Liver (tissue), 9 donors: ENCODE results near the gene ASIC2. TPM values are rescaled to one million over a fixed set of nuclear protein-coding genes. Genes with fewer than 3 reads are reported as not detected.

Experiments
- DNase-seq: peaks from one replicate; pipeline ENCODE4 v3.0.0-alpha.2; 2017; ENCODE audit warnings: low spot score
- H3K27ac ChIP-seq, 2 donors: one replicate each; pipeline ENCODE4 v1.7.0; 2013; ENCODE audit warnings: inconsistent platforms in 2 of 2, low read length in 2 of 2, control low read depth in 1 of 2, low read depth in 1 of 2, mild to moderate bottlenecking in 1 of 2
- H3K27me3 ChIP-seq, 4 donors: one replicate each; pipeline versions ENCODE4 v1.6.1 to v1.7.0; 2013; ENCODE audit warnings: low read length in 3 of 4, inconsistent platforms in 1 of 4, mild to moderate bottlenecking in 1 of 4, moderate library complexity in 1 of 4; ENCODE audit not compliant: control insufficient read depth in 4 of 4, insufficient read depth in 4 of 4
- H3K36me3 ChIP-seq, 4 donors: one replicate each; pipeline versions ENCODE4 v1.6.1 to v1.7.0; 2013; ENCODE audit warnings: low read length in 3 of 4, mild to moderate bottlenecking in 3 of 4, low read depth in 1 of 4, moderate library complexity in 1 of 4; ENCODE audit not compliant: control insufficient read depth in 4 of 4, insufficient read depth in 3 of 4
- H3K4me1 ChIP-seq, 4 donors: one replicate each; pipeline versions ENCODE4 v1.6.1 to v1.7.0; 2013; ENCODE audit warnings: low read length in 3 of 4, mild to moderate bottlenecking in 3 of 4, moderate library complexity in 1 of 4; ENCODE audit not compliant: control insufficient read depth in 4 of 4, insufficient read depth in 4 of 4
- H3K4me3 ChIP-seq, 3 donors: one replicate each; pipeline versions ENCODE4 v1.6.1 to v1.7.0; 2013; ENCODE audit warnings: low read length in 3 of 3, control low read depth in 1 of 3, low read depth in 1 of 3, mild to moderate bottlenecking in 1 of 3
- H3K9ac ChIP-seq, 2 donors: one replicate each; pipeline ENCODE4 v1.7.0; 2013; ENCODE audit warnings: low read length in 2 of 2, mild to moderate bottlenecking in 2 of 2, moderate library complexity in 2 of 2, control low read depth in 1 of 2, low read depth in 1 of 2
- H3K9me3 ChIP-seq, 4 donors: one replicate each; pipeline versions ENCODE4 v1.6.1 to v1.7.0; 2013; ENCODE audit warnings: low read length in 3 of 4; ENCODE audit not compliant: control insufficient read depth in 4 of 4
- ATF3 ChIP-seq: IDR thresholded peaks from 2 replicates; pipeline ENCODE4 v1.6.1; 2016; ENCODE audit warnings: antibody characterized with exemption
- CTCF ChIP-seq: fragments of 150-350 bp; IDR thresholded peaks from 2 replicates; pipeline ENCODE4 v1.5.1; 2017; ENCODE audit warnings: improper control_type of control experiment, low read depth, low read length; ENCODE audit not compliant: missing input control
- FOXA1 ChIP-seq: IDR thresholded peaks from 2 replicates; pipeline ENCODE4 v1.6.1; 2016; ENCODE audit warnings: antibody characterized with exemption
- FOXA2 ChIP-seq: IDR thresholded peaks from 2 replicates; pipeline ENCODE4 v1.6.1; 2016; ENCODE audit warnings: antibody characterized with exemption
- GABPA ChIP-seq, 2 donors: IDR thresholded peaks in 1 of 2; conservative IDR thresholded peaks in 1 of 2; 2 replicates each; pipeline ENCODE4 v1.6.1; 2016; ENCODE audit warnings: antibody characterized with exemption in 2 of 2, mild to moderate bottlenecking in 1 of 2, moderate library complexity in 1 of 2
- HNF4A ChIP-seq, 2 donors: conservative IDR thresholded peaks; 2 replicates each; pipeline ENCODE4 v1.6.1; 2016; ENCODE audit warnings: antibody characterized with exemption in 2 of 2, mild to moderate bottlenecking in 2 of 2
- JUND ChIP-seq, 2 donors: IDR thresholded peaks; 2 replicates each; pipeline ENCODE4 v1.6.1; 2016; ENCODE audit warnings: antibody characterized with exemption in 2 of 2
- MAX ChIP-seq: IDR thresholded peaks from 2 replicates; pipeline ENCODE4 v1.6.1; 2016; ENCODE audit warnings: antibody characterized with exemption
- NR2F2 ChIP-seq: IDR thresholded peaks from 2 replicates; pipeline ENCODE4 v1.6.1; 2016; ENCODE audit warnings: antibody characterized with exemption
- RAD21 ChIP-seq, 2 donors: IDR thresholded peaks; 2 replicates each; pipeline ENCODE4 v1.6.1; 2016; ENCODE audit warnings: antibody characterized with exemption in 2 of 2, mild to moderate bottlenecking in 2 of 2
- REST ChIP-seq: IDR thresholded peaks from 2 replicates; pipeline ENCODE4 v1.6.1; 2016; ENCODE audit warnings: antibody characterized with exemption, mild to moderate bottlenecking
- RXRA ChIP-seq, 2 donors: IDR thresholded peaks; 2 replicates each; pipeline ENCODE4 v1.6.1; 2017 to 2018; ENCODE audit warnings: antibody characterized with exemption in 2 of 2, mild to moderate bottlenecking in 1 of 2
- TAF1 ChIP-seq: conservative IDR thresholded peaks from 2 replicates; pipeline ENCODE4 v1.6.1; 2016; ENCODE audit warnings: antibody characterized with exemption, mild to moderate bottlenecking
- ZBTB33 ChIP-seq: IDR thresholded peaks from 2 replicates; pipeline ENCODE4 v1.6.1; 2016; ENCODE audit warnings: antibody characterized with exemption
- WGBS: extraction: QIAGEN DNeasy Blood & Tissue Kit; methylation state at CpG from one replicate; pipeline ENCODE4 v1.1.7; 2013; 5-methylcytosine and 5-hydroxymethylcytosine counted together
- polyA plus RNA-seq, 2 donors: library from polyadenylated mRNA; stranded (reverse) in 1 of 2; unstranded in 1 of 2; fragments of 200-250 nt in 1 of 2; fragments of >200 nt in 1 of 2; fragmentation: Nextera tagmentation in 1 of 2; extraction: Ambion mirVana in 1 of 2; gene quantifications; one replicate each; pipeline versions ENCODE4 v1.2.1 to v1.2.3, GENCODE V29; 2013 to 2015
- total RNA-seq, 2 donors: library from RNA; depleted of rRNA; stranded (reverse); fragments of >200 nt; gene quantifications; one replicate each; pipeline ENCODE4 v1.2.3, GENCODE V29; 2014
- donor health status: healthy.
- donor health status: healthy.
- donor health status: healthy.
- donor health status: healthy.
- donor health status: healthy.

The ASIC2 gene
- total and polyA plus RNA-seq, 4 donors, result under 0.01 TPM; not detected in 3

- 27% methylated on average over 3 of the region's 3 CpGs for WGBS
- no peaks in the 10 kb centered on the region for H3K9me3 ChIP-seq
- H3K9ac ChIP-seq, result no peak overlapping the region
- TF ChIP-seq ATF3 (no peak), NR2F2 (no peak), RAD21 (IDR thresholded peaks at IDR 0.05) (no peak), JUND (IDR thresholded peaks at IDR 0.05) (no peak), ZBTB33 (no peak), RXRA (IDR thresholded peaks at IDR 0.05) (no peak)
- H3K4me1 ChIP-seq, result no peaks in the 10 kb centered on the region
- no peak for DNase-seq
- H3K27me3 ChIP-seq, result peaks cover 0 to 2% (median 0%) of the 10 kb centered on the region in 4 donors
- H3K4me3 ChIP-seq, result no peak overlapping the region
- no peak overlapping the region for H3K27ac ChIP-seq
- no peaks in the 10 kb centered on the region for H3K36me3 ChIP-seq
Measured at GRCh38 chr17:33318241-33318640, 25.1 kb upstream of the ASIC2 start.

- 84% methylated on average over 6 of the region's 6 CpGs for WGBS
- no peak for DNase-seq
- H3K4me3 ChIP-seq, result no peak overlapping the region
- H3K4me1 ChIP-seq, result no peaks in the 10 kb centered on the region
- no peak overlapping the region for H3K9ac ChIP-seq
- TF ChIP-seq FOXA1, result no peak
- TF ChIP-seq ZBTB33, result no peak
- TF ChIP-seq GABPA (IDR thresholded peaks at IDR 0.05 in 1 of 2, conservative IDR thresholded peaks at IDR 0.05 in 1 of 2), result no peak
- TF ChIP-seq RAD21 (IDR thresholded peaks at IDR 0.05), result no peak
- TF ChIP-seq HNF4A (conservative IDR thresholded peaks at IDR 0.05), result no peak
- TF ChIP-seq ATF3, result no peak
- TF ChIP-seq MAX, result no peak
- no peak for TF ChIP-seq JUND (IDR thresholded peaks at IDR 0.05)
- no peak for TF ChIP-seq REST
- TF ChIP-seq TAF1, result no peak
- TF ChIP-seq FOXA2, result no peak
- TF ChIP-seq CTCF, result no peak
- TF ChIP-seq RXRA (IDR thresholded peaks at IDR 0.05), result no peak
- no peak overlapping the region for H3K27ac ChIP-seq
- H3K27me3 ChIP-seq, result peaks cover 0 to 2% (median 0%) of the 10 kb centered on the region in 4 donors
- H3K36me3 ChIP-seq, result no peaks in the 10 kb centered on the region
- H3K9me3 ChIP-seq, result no peaks in the 10 kb centered on the region
Measured at GRCh38 chr17:33316746-33317145, 23.7 kb upstream of the ASIC2 start.
